Adrenal gland (tissue), 5 donors: ENCODE results near the gene CLDN5.

ENCODE experiments used
- POLR2A ChIP-seq, 2 donors: fragments of 450-650 bp; IDR thresholded peaks; one replicate each; pipeline ENCODE4 v1.6.1; 2017; ENCODE audit warnings: antibody characterized with exemption in 2 of 2, mild to moderate bottlenecking in 2 of 2, moderate library complexity in 1 of 2
- TF ChIP-seq, protein P1 (sequence below), 6 experiments: fragments of 450-650 bp in 4 of 6; fragments of 200-600 bp in 2 of 6; sonication (generic) in 1 of 6; IDR thresholded peaks; 1 replicate in 5 of 6; 2 replicates in 1 of 6; pipeline versions ENCODE4 v1.5.1 to v1.8.0; 2016 to 2021; ENCODE audit warnings: antibody characterized with exemption in 6 of 6, mild to moderate bottlenecking in 2 of 6, moderate library complexity in 1 of 6
- donor health status: DM: no; HTN: no; CAD: no.

DNA sequence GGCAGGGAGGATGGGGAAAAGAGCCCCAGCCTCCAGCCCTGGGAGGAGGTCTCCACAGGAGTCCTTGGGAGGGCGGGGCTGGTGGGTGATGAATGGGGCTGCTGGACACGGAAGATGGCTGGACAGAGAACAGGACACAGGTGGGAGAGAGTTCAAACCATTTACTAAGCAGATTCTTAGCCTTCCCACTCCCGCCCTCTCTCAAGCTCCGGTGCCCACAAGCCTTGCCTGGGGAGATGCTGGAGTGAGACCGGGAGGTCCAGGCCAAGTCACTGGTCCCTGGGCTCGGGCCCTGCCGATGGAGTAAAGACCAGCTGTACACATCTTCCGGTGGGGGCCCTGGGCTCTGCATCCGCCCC lies 1.4 kb downstream of the CLDN5 start:
- TF ChIP-seq, protein P1, sequence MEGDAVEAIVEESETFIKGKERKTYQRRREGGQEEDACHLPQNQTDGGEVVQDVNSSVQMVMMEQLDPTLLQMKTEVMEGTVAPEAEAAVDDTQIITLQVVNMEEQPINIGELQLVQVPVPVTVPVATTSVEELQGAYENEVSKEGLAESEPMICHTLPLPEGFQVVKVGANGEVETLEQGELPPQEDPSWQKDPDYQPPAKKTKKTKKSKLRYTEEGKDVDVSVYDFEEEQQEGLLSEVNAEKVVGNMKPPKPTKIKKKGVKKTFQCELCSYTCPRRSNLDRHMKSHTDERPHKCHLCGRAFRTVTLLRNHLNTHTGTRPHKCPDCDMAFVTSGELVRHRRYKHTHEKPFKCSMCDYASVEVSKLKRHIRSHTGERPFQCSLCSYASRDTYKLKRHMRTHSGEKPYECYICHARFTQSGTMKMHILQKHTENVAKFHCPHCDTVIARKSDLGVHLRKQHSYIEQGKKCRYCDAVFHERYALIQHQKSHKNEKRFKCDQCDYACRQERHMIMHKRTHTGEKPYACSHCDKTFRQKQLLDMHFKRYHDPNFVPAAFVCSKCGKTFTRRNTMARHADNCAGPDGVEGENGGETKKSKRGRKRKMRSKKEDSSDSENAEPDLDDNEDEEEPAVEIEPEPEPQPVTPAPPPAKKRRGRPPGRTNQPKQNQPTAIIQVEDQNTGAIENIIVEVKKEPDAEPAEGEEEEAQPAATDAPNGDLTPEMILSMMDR (IDR thresholded peaks at IDR 0.05): no peak
- TF ChIP-seq POLR2A (IDR thresholded peaks at IDR 0.05): no peak
